ENCODE measurements around the gene CS. TPM values are rescaled to one million over a fixed set of nuclear protein-coding genes. Genes with fewer than 3 reads are reported as not detected.
"Not testable (repeated sequence)": the region's sequence is repeated elsewhere in the genome, so short reads cannot be mapped to it uniquely, and the experiment has no call there.

The CS gene
- total RNA-seq, 1 donor from 2014 or later, result 174 TPM

GRCh38 chr12:56297400-56297799 lies 2.7 kb downstream of the CS start:
- no peak for DNase-seq (ENCODE audit: low spot score)
- no peaks in the 10 kb centered on the region for H3K27me3 Mint-ChIP-seq (ENCODE audit: low read depth)
- TF ChIP-seq, protein P1, sequence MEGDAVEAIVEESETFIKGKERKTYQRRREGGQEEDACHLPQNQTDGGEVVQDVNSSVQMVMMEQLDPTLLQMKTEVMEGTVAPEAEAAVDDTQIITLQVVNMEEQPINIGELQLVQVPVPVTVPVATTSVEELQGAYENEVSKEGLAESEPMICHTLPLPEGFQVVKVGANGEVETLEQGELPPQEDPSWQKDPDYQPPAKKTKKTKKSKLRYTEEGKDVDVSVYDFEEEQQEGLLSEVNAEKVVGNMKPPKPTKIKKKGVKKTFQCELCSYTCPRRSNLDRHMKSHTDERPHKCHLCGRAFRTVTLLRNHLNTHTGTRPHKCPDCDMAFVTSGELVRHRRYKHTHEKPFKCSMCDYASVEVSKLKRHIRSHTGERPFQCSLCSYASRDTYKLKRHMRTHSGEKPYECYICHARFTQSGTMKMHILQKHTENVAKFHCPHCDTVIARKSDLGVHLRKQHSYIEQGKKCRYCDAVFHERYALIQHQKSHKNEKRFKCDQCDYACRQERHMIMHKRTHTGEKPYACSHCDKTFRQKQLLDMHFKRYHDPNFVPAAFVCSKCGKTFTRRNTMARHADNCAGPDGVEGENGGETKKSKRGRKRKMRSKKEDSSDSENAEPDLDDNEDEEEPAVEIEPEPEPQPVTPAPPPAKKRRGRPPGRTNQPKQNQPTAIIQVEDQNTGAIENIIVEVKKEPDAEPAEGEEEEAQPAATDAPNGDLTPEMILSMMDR (IDR thresholded peaks at IDR 0.05), result no peak
- no peaks in the 10 kb centered on the region for H3K9me3 Mint-ChIP-seq (ENCODE audit: low read depth)
- no peak overlapping the region for H3K4me3 Mint-ChIP-seq (ENCODE audit: unreplicated experiment)
- peaks cover 1% of the 10 kb centered on the region for H3K36me3 Mint-ChIP-seq (ENCODE audit: low read depth)
- peak overlapping the region; percentile 51 for H3K27ac Mint-ChIP-seq (ENCODE audit: unreplicated experiment)
- peaks cover 44% of the 10 kb centered on the region for H3K4me1 Mint-ChIP-seq (ENCODE audit: low read depth)

DNA sequence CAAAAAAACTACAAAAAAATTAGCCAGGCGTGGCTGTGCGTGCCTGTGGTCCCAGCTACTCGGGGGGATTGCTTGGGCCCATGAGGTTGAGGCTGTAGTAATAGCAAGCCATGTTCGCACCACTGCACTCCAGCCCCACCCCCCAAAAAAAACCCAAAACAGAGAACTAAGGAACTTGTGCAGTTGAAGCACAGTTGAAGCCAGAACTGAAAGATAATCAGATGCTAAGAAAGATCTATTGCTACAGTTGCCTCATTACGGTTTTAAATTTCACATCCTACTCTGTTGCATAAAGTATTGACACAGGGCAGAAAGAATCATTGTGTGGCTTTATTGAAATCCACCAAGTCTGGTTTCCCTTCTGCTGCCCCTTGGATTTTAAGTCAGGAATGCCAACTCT lies 3.8 kb downstream of the CS start:
- Mint-ChIP-seq H3K9me3 (ENCODE audit: low read depth) (no peaks in the 10 kb centered on the region), H3K27ac (ENCODE audit: unreplicated experiment) (peak overlapping the region; percentile 51), H3K27me3 (ENCODE audit: low read depth) (no peaks in the 10 kb centered on the region), H3K36me3 (ENCODE audit: low read depth) (peaks cover 1% of the 10 kb centered on the region), H3K4me1 (ENCODE audit: low read depth) (peaks cover 42% of the 10 kb centered on the region), H3K4me3 (ENCODE audit: unreplicated experiment) (no peak overlapping the region)
- TF ChIP-seq, protein P1 (IDR thresholded peaks at IDR 0.05), result no peak
- no peak for DNase-seq (ENCODE audit: low spot score)

DNA sequence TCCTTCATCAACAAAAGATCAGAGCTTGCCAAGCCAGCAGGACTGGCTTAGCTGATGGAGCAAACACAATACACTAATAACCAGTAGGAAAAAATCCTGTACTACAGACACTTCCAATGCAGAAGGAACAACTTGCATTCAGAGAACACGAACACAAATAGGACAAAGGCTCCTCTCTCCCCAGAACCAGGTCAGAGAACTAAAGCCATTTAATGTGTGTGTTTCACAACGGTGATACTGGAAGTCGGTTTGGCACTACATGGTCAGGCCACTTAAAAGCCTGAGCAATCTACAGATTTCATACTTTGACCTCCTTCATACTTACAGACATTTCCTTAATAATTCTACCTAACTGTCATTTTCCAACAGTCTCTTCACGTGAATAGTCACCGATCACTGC lies 6.3 kb downstream of the CS start:
- peaks cover 23% of the 10 kb centered on the region for H3K4me1 Mint-ChIP-seq (ENCODE audit: low read depth)
- H3K27ac Mint-ChIP-seq (ENCODE audit: unreplicated experiment), result no peak overlapping the region
- H3K36me3 Mint-ChIP-seq (ENCODE audit: low read depth), result peaks cover 3% of the 10 kb centered on the region
- no peak overlapping the region for H3K4me3 Mint-ChIP-seq (ENCODE audit: unreplicated experiment)
- no peaks in the 10 kb centered on the region for H3K9me3 Mint-ChIP-seq (ENCODE audit: low read depth)
- TF ChIP-seq, protein P1 (IDR thresholded peaks at IDR 0.05), result no peak
- no peak for DNase-seq (ENCODE audit: low spot score)
- no peaks in the 10 kb centered on the region for H3K27me3 Mint-ChIP-seq (ENCODE audit: low read depth)

- H3K27me3 Mint-ChIP-seq (ENCODE audit: low read depth), result no peaks in the 10 kb centered on the region
- H3K9me3 Mint-ChIP-seq (ENCODE audit: low read depth), result no peaks in the 10 kb centered on the region
- TF ChIP-seq, protein P1 (IDR thresholded peaks at IDR 0.05), result no peak
- no peak overlapping the region for H3K4me3 Mint-ChIP-seq (ENCODE audit: unreplicated experiment)
- H3K36me3 Mint-ChIP-seq (ENCODE audit: low read depth), result peaks cover 9% of the 10 kb centered on the region
- H3K4me1 Mint-ChIP-seq (ENCODE audit: low read depth), result peaks cover 5% of the 10 kb centered on the region
- DNase-seq (ENCODE audit: low spot score), result no peak
- H3K27ac Mint-ChIP-seq (ENCODE audit: unreplicated experiment), result no peak overlapping the region
These were observed 11.3 kb downstream of the CS start for GRCh38 chr12:56288705-56289387.

GRCh38 chr12:56286044-56286830 lies 13.9 kb downstream of the CS start:
- Mint-ChIP-seq H3K27ac (ENCODE audit: unreplicated experiment) (no peak overlapping the region), H3K9me3 (ENCODE audit: low read depth) (no peaks in the 10 kb centered on the region), H3K4me1 (ENCODE audit: low read depth) (peaks cover 5% of the 10 kb centered on the region), H3K4me3 (ENCODE audit: unreplicated experiment) (no peak overlapping the region), H3K27me3 (ENCODE audit: low read depth) (no peaks in the 10 kb centered on the region), H3K36me3 (ENCODE audit: low read depth) (peaks cover 21% of the 10 kb centered on the region)
- no peak for DNase-seq (ENCODE audit: low spot score)
- TF ChIP-seq, protein P1 (IDR thresholded peaks at IDR 0.05), result no peak

DNA sequence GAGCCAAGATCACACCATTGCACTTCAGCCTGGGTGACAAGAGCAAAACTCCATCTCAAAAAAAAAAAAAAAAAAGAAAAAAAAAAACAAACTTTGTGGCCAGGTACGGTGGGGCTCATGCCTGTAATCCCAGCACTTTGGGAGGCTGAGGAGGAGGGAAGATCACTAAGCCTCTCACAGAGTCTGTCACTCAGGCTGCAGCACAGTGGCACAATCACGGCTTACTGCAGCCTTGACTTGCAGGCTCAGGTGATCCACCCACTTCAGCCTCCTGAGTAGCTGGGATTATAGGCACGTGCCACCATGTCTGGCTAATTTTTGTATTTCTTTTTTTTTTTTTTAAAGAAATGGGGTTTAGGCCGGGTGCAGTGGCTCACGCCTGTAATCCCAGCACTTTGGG lies 15.9 kb downstream of the CS start:
- not testable (repeated sequence) for H3K9me3 Mint-ChIP-seq (ENCODE audit: low read depth); H3K4me1 Mint-ChIP-seq (ENCODE audit: low read depth); H3K4me3 Mint-ChIP-seq (ENCODE audit: unreplicated experiment); H3K27me3 Mint-ChIP-seq (ENCODE audit: low read depth); DNase-seq (ENCODE audit: low spot score); H3K27ac Mint-ChIP-seq (ENCODE audit: unreplicated experiment)
- H3K36me3 Mint-ChIP-seq (ENCODE audit: low read depth), result peaks cover 24% of the 10 kb centered on the region
